WTC11 (cell line): ENCODE measurements around the gene ZNF385A. TPM values are rescaled to one million over a fixed set of nuclear protein-coding genes. Genes with fewer than 3 reads are reported as not detected.

Experiments
- ATAC-seq: fragments of 200-7000 bp; cut with Tn5 transposase; 2 replicates; pipeline ENCODE4 v1.10.0; 2021; ENCODE audit warnings: mild to moderate bottlenecking, moderate library complexity
- CTCF ChIA-PET: fragments of 300-600 bp; sonication (Branson Sonifier 250); formaldehyde crosslinking; loops from one replicate; lab custom pipeline; 2021; ENCODE audit warnings: antibody characterized with exemption; lab: Charles Lee
- POLR2A ChIA-PET: fragments of 350-600 bp; sonication (Branson Sonifier 250); formaldehyde crosslinking; loops from one replicate; lab custom pipeline; 2021; ENCODE audit warnings: antibody characterized with exemption; lab: Charles Lee
- DNase-seq: peaks from one replicate; pipeline ENCODE4 v3.0.0; 2021; ENCODE audit warnings: low spot score
- H3K27ac Mint-ChIP-seq: 2 replicates; pipeline ENCODE4 v1.8.0; 2021; ENCODE audit warnings: mixed read lengths
- H3K27me3 Mint-ChIP-seq: 2 replicates; pipeline ENCODE4 v1.8.0; 2021; ENCODE audit warnings: low read depth, mild to moderate bottlenecking, moderate library complexity, mixed read lengths
- H3K36me3 Mint-ChIP-seq: 2 replicates; pipeline ENCODE4 v1.8.0; 2021; ENCODE audit warnings: mixed read lengths
- H3K4me1 Mint-ChIP-seq: 2 replicates; pipeline ENCODE4 v1.8.0; 2022; ENCODE audit warnings: mixed read lengths
- H3K4me3 Mint-ChIP-seq: 2 replicates; pipeline ENCODE4 v1.8.0; 2021; ENCODE audit warnings: mild to moderate bottlenecking, moderate library complexity, mixed read lengths
- H3K9me3 Mint-ChIP-seq: 2 replicates; pipeline ENCODE4 v1.8.0; 2021; ENCODE audit warnings: mixed read lengths
- ESRRA ChIP-seq: sonication (generic); formaldehyde crosslinking; IDR thresholded peaks from 2 replicates; pipeline ENCODE4 v1.8.1; 2022; ENCODE audit warnings: mild to moderate bottlenecking, missing genetic modification reagents, borderline replicate concordance
- GABPB1 ChIP-seq: sonication (generic); formaldehyde crosslinking; IDR thresholded peaks from 2 replicates; pipeline ENCODE4 v1.8.1; 2023; ENCODE audit warnings: mild to moderate bottlenecking, missing genetic modification reagents
- GRHL2 ChIP-seq: fragments of 250-450 bp; sonication (Bioruptor Pico); IDR thresholded peaks from 2 replicates; pipeline ENCODE4 v1.8.0; 2022; ENCODE audit warnings: mild to moderate bottlenecking, moderate library complexity; ENCODE audit not compliant: insufficient replicate concordance, severe bottlenecking
- GTF2I ChIP-seq: fragments of 250-450 bp; sonication (Bioruptor Pico); conservative IDR thresholded peaks from 2 replicates; pipeline ENCODE4 v1.4.0; 2021; ENCODE audit warnings: mild to moderate bottlenecking
- JAZF1 ChIP-seq: fragments of 250-450 bp; sonication (Bioruptor Pico); IDR thresholded peaks from 2 replicates; pipeline ENCODE4 v1.9.0; 2021; ENCODE audit warnings: moderate library complexity, mild to moderate bottlenecking, inconsistent platforms
- MYBL2 ChIP-seq: sonication (generic); formaldehyde crosslinking; IDR thresholded peaks from 2 replicates; pipeline ENCODE4 v1.8.1; 2023; ENCODE audit warnings: mild to moderate bottlenecking, moderate library complexity, missing genetic modification reagents
- NFATC4 ChIP-seq: fragments of 250-450 bp; sonication (Bioruptor Pico); IDR thresholded peaks from 2 replicates; pipeline ENCODE4 v1.9.0; 2021; ENCODE audit warnings: mild to moderate bottlenecking
- NFE2L1 ChIP-seq: sonication (generic); formaldehyde crosslinking; IDR thresholded peaks from 2 replicates; pipeline ENCODE4 v1.8.1; 2023; ENCODE audit warnings: missing genetic modification reagents
- OVOL2 ChIP-seq: fragments of 250-450 bp; sonication (Bioruptor Pico); IDR thresholded peaks from 2 replicates; pipeline ENCODE4 v1.9.0; 2021; ENCODE audit warnings: mild to moderate bottlenecking, borderline replicate concordance
- SP1 ChIP-seq: sonication (generic); formaldehyde crosslinking; conservative IDR thresholded peaks from 2 replicates; pipeline ENCODE4 v1.8.1; 2022; ENCODE audit warnings: missing genetic modification reagents
- ZNF232 ChIP-seq: sonication (generic); formaldehyde crosslinking; IDR thresholded peaks from 2 replicates; pipeline ENCODE4 v1.8.0; 2022; ENCODE audit warnings: mild to moderate bottlenecking, missing genetic modification reagents
- total RNA-seq: library from RNA; stranded (reverse); gene quantifications from 3 replicates; pipeline ENCODE4 v1.2.3, GENCODE V29; 2021
- TF ChIP-seq, protein P1 (sequence below): sonication (generic); formaldehyde crosslinking; IDR thresholded peaks from 2 replicates; pipeline ENCODE4 v1.8.0; 2023; ENCODE audit warnings: mild to moderate bottlenecking, missing genetic modification reagents
- TF ChIP-seq, protein P2 (sequence below): fragments of 250-450 bp; sonication (Bioruptor Pico); IDR thresholded peaks from 2 replicates; pipeline ENCODE4 v1.9.0; 2021; ENCODE audit warnings: mild to moderate bottlenecking
- TF ChIP-seq, protein P3 (sequence below): sonication (generic); formaldehyde crosslinking; IDR thresholded peaks from 2 replicates; pipeline ENCODE4 v1.8.0; 2023; ENCODE audit warnings: missing genetic modification reagents
- TF ChIP-seq, protein P4 (sequence below): sonication (generic); formaldehyde crosslinking; IDR thresholded peaks from 2 replicates; pipeline ENCODE4 v1.8.1; 2023; ENCODE audit warnings: mild to moderate bottlenecking, missing genetic modification reagents, borderline replicate concordance
- TF ChIP-seq, protein P5 (sequence below): sonication (generic); formaldehyde crosslinking; IDR thresholded peaks from 2 replicates; pipeline ENCODE4 v1.8.1; 2022; ENCODE audit warnings: missing genetic modification reagents, borderline replicate concordance
- TF ChIP-seq, protein P6 (sequence below): sonication (generic); formaldehyde crosslinking; IDR thresholded peaks from 2 replicates; pipeline ENCODE4 v1.8.1; 2023; ENCODE audit warnings: mild to moderate bottlenecking, missing genetic modification reagents, moderate library complexity

Gene ZNF385A
- total RNA-seq, 1 experiment from 2014 or later: 23.5 TPM

DNA sequence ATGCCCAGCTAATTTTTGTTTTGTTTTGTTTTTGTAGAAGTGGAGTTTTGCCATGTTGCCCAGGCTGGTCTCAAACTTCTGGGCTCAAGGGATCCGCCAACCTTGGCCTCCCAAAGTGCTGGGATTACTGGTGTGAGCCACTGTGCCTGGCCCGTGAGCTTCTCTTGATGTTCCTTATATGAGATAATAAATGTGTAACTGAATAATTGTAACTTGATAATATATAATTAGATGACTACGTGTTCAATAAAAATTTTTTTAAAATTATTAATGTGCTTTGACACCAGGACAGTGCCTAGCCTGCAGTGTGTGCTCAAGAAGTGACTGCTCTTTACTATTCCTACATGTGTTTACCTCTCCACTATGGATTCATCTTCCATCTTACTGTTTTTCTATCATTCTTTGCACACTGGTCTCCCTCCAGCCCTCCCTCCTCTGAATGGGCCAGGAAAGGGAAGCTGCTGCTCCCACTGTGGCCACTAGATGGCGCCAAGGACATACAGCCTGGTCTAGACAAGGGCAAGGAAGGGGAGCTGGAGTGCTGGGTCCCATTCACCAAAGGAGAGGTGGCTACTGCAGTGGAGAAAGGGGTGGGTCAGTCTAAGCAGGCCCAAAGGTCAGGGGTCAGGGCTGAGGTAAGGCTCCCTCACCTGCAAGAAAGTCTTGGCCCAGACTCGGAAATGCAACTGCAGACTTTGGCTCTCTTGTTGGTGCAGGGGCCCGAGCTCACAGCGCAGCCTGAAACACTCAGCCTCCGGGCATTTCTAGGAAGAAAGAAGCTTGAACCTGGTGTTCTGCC, 14.7 kb upstream of the ZNF385A start (continued):
- TF ChIP-seq, protein P1, sequence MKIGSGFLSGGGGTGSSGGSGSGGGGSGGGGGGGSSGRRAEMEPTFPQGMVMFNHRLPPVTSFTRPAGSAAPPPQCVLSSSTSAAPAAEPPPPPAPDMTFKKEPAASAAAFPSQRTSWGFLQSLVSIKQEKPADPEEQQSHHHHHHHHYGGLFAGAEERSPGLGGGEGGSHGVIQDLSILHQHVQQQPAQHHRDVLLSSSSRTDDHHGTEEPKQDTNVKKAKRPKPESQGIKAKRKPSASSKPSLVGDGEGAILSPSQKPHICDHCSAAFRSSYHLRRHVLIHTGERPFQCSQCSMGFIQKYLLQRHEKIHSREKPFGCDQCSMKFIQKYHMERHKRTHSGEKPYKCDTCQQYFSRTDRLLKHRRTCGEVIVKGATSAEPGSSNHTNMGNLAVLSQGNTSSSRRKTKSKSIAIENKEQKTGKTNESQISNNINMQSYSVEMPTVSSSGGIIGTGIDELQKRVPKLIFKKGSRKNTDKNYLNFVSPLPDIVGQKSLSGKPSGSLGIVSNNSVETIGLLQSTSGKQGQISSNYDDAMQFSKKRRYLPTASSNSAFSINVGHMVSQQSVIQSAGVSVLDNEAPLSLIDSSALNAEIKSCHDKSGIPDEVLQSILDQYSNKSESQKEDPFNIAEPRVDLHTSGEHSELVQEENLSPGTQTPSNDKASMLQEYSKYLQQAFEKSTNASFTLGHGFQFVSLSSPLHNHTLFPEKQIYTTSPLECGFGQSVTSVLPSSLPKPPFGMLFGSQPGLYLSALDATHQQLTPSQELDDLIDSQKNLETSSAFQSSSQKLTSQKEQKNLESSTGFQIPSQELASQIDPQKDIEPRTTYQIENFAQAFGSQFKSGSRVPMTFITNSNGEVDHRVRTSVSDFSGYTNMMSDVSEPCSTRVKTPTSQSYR (CRISPR knock-in tag): no peak
- no peak for TF ChIP-seq GRHL2 (CRISPR knock-in tag)

DNA sequence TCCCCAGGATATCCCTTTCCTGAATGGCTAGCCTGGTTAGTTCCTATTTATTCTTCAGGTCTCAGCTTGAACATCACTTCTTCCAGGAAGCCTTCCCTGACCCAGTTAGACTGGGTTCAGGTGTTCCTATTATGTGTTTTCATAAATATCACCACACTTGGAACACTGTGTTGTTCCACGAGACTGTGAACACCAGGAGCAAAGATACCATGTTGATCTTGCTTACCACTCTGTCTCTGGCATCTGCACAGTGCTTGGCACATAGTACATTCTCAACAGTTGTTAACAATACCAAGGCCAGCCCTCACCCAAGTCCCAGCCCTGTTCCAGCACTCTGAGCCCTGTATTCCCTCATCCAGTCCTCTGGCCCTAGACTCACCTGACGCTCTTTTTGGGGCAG, 13.7 kb upstream of the ZNF385A start:
- no peak for TF ChIP-seq GABPB1
- TF ChIP-seq, protein P2, sequence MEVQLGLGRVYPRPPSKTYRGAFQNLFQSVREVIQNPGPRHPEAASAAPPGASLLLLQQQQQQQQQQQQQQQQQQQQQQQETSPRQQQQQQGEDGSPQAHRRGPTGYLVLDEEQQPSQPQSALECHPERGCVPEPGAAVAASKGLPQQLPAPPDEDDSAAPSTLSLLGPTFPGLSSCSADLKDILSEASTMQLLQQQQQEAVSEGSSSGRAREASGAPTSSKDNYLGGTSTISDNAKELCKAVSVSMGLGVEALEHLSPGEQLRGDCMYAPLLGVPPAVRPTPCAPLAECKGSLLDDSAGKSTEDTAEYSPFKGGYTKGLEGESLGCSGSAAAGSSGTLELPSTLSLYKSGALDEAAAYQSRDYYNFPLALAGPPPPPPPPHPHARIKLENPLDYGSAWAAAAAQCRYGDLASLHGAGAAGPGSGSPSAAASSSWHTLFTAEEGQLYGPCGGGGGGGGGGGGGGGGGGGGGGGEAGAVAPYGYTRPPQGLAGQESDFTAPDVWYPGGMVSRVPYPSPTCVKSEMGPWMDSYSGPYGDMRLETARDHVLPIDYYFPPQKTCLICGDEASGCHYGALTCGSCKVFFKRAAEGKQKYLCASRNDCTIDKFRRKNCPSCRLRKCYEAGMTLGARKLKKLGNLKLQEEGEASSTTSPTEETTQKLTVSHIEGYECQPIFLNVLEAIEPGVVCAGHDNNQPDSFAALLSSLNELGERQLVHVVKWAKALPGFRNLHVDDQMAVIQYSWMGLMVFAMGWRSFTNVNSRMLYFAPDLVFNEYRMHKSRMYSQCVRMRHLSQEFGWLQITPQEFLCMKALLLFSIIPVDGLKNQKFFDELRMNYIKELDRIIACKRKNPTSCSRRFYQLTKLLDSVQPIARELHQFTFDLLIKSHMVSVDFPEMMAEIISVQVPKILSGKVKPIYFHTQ (CRISPR knock-in tag): no peak
- TF ChIP-seq, protein P3, sequence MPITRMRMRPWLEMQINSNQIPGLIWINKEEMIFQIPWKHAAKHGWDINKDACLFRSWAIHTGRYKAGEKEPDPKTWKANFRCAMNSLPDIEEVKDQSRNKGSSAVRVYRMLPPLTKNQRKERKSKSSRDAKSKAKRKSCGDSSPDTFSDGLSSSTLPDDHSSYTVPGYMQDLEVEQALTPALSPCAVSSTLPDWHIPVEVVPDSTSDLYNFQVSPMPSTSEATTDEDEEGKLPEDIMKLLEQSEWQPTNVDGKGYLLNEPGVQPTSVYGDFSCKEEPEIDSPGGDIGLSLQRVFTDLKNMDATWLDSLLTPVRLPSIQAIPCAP: no peak
- TF ChIP-seq SP1 (CRISPR knock-in tag): no peak
- no peak for TF ChIP-seq ZNF232 (CRISPR knock-in tag)
- TF ChIP-seq OVOL2 (CRISPR knock-in tag): no peak
- TF ChIP-seq ESRRA (CRISPR knock-in tag): no peak
- TF ChIP-seq, protein P4, sequence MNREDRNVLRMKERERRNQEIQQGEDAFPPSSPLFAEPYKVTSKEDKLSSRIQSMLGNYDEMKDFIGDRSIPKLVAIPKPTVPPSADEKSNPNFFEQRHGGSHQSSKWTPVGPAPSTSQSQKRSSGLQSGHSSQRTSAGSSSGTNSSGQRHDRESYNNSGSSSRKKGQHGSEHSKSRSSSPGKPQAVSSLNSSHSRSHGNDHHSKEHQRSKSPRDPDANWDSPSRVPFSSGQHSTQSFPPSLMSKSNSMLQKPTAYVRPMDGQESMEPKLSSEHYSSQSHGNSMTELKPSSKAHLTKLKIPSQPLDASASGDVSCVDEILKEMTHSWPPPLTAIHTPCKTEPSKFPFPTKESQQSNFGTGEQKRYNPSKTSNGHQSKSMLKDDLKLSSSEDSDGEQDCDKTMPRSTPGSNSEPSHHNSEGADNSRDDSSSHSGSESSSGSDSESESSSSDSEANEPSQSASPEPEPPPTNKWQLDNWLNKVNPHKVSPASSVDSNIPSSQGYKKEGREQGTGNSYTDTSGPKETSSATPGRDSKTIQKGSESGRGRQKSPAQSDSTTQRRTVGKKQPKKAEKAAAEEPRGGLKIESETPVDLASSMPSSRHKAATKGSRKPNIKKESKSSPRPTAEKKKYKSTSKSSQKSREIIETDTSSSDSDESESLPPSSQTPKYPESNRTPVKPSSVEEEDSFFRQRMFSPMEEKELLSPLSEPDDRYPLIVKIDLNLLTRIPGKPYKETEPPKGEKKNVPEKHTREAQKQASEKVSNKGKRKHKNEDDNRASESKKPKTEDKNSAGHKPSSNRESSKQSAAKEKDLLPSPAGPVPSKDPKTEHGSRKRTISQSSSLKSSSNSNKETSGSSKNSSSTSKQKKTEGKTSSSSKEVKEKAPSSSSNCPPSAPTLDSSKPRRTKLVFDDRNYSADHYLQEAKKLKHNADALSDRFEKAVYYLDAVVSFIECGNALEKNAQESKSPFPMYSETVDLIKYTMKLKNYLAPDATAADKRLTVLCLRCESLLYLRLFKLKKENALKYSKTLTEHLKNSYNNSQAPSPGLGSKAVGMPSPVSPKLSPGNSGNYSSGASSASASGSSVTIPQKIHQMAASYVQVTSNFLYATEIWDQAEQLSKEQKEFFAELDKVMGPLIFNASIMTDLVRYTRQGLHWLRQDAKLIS (CRISPR knock-in tag): no peak
- no peak for TF ChIP-seq GTF2I
- TF ChIP-seq JAZF1: no peak
- TF ChIP-seq, protein P5, sequence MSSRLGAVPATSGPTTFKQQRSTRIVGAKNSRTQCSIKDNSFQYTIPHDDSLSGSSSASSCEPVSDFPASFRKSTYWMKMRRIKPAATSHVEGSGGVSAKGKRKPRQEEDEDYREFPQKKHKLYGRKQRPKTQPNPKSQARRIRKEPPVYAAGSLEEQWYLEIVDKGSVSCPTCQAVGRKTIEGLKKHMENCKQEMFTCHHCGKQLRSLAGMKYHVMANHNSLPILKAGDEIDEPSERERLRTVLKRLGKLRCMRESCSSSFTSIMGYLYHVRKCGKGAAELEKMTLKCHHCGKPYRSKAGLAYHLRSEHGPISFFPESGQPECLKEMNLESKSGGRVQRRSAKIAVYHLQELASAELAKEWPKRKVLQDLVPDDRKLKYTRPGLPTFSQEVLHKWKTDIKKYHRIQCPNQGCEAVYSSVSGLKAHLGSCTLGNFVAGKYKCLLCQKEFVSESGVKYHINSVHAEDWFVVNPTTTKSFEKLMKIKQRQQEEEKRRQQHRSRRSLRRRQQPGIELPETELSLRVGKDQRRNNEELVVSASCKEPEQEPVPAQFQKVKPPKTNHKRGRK: no peak
- TF ChIP-seq NFE2L1 (CRISPR knock-in tag): no peak
- TF ChIP-seq, protein P6, sequence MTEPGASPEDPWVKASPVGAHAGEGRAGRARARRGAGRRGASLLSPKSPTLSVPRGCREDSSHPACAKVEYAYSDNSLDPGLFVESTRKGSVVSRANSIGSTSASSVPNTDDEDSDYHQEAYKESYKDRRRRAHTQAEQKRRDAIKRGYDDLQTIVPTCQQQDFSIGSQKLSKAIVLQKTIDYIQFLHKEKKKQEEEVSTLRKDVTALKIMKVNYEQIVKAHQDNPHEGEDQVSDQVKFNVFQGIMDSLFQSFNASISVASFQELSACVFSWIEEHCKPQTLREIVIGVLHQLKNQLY: no peak
- TF ChIP-seq MYBL2 (CRISPR knock-in tag): no peak
- TF ChIP-seq NFATC4 (CRISPR knock-in tag): no peak
- DNase-seq (no peak), ATAC-seq (no peak)
- no peak overlapping the region for H3K27ac Mint-ChIP-seq
- CTCF ChIA-PET: interaction anchor here (0.7 to 11.3 kb wide), 7 partner anchors 12 to 198 kb away, joined by 3 to 361 read pairs (median 65); partner anchors contain the start of gene ZNF385A
- POLR2A ChIA-PET: no interaction called here
- H3K4me1 Mint-ChIP-seq: peaks cover 8% of the 10 kb centered on the region
- H3K36me3 Mint-ChIP-seq: peaks cover 38% of the 10 kb centered on the region
- H3K9me3 Mint-ChIP-seq: no peaks in the 10 kb centered on the region
- no peak overlapping the region for H3K4me3 Mint-ChIP-seq
- peaks cover 4% of the 10 kb centered on the region for H3K27me3 Mint-ChIP-seq
